Esophagus (tissue), 2 donors: ENCODE data around the gene RBM19. TPM values are rescaled to one million over a fixed set of nuclear protein-coding genes. Genes with fewer than 3 reads are reported as not detected.

Source experiments
- H3K27ac ChIP-seq, 2 donors: one replicate each; pipeline ENCODE4 v1.5.1; 2013; ENCODE audit warnings: low read depth in 2 of 2, mild to moderate bottlenecking in 2 of 2, inconsistent platforms in 1 of 2, low read length in 1 of 2, moderate library complexity in 1 of 2
- H3K27me3 ChIP-seq, 2 donors: one replicate each; pipeline ENCODE4 v1.6.1; 2013; ENCODE audit warnings: low read length in 2 of 2, control low read depth in 1 of 2, mild to moderate bottlenecking in 1 of 2; ENCODE audit not compliant: insufficient read depth in 2 of 2, control insufficient read depth in 1 of 2
- H3K36me3 ChIP-seq, 2 donors: one replicate each; pipeline ENCODE4 v1.6.1; 2013; ENCODE audit warnings: low read length in 1 of 2; ENCODE audit not compliant: control insufficient read depth in 2 of 2, insufficient read depth in 2 of 2
- H3K4me1 ChIP-seq, 2 donors: one replicate each; pipeline ENCODE4 v1.6.1; 2013; ENCODE audit warnings: low read length in 1 of 2; ENCODE audit not compliant: control insufficient read depth in 2 of 2, insufficient read depth in 2 of 2
- H3K4me3 ChIP-seq, 2 donors: one replicate each; pipeline ENCODE4 v1.5.1; 2013; ENCODE audit warnings: low read length in 2 of 2, mild to moderate bottlenecking in 2 of 2, low read depth in 1 of 2, moderate library complexity in 1 of 2
- H3K9me3 ChIP-seq, 2 donors: one replicate each; pipeline ENCODE4 v1.6.1; 2013; ENCODE audit warnings: mild to moderate bottlenecking in 2 of 2, low read depth in 1 of 2, low read length in 1 of 2, moderate library complexity in 1 of 2; ENCODE audit not compliant: control insufficient read depth in 2 of 2, insufficient read depth in 1 of 2
- WGBS, 2 donors: extraction: QIAGEN DNeasy Blood & Tissue Kit; methylation state at CpG; one replicate each; pipeline ENCODE4 v1.1.7; 2013; 5-methylcytosine and 5-hydroxymethylcytosine counted together
- polyA plus RNA-seq, 2 donors: library from polyadenylated mRNA; stranded (reverse); fragments of 200-250 nt; gene quantifications; one replicate each; pipeline ENCODE4 v1.2.3, GENCODE V29; 2013
- donor health status: healthy with polysubstance abuse.
- donor health status: Bipolar disorder and iron deficiency.

The RBM19 gene
- polyA plus RNA-seq, 2 donors = 10.2 to 18.5 TPM

DNA sequence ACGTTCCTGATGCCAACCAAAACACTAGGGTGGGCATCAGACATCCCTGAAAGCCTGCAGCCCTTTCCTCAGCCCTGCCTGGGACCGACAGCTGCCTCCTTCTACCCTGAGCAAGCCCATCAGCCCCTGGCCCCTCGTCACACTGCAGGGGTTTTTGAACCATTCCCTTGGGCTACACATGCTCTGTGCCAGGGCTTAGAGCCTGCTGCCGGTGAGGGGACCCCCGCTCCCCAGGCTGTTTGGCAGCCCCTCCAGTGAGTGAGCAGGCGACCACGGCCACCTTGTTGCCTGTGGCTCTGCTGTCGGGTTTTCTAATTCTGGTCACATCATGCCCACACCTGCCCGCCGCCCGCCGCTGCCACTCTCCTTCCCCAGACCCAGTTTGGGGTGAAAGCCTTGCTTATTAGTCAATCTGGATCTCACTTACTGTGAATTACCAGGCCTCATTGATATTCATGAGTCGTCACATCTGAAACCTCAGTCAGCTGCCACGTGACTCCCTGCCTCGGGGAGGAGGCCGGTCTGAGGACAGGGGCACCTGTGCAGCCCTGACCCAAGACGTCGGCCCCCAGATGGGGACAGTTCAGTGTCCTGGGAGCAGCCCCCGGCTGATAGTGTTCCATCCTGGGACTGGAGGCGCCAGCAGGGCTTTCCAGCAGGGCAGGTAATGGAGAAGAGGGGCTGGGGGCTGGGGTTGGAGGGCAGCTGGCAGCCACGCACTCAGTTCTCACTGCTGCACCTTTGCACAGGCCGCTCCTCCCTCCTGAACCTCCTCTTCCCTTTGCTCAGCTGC lies 163.0 kb downstream of the RBM19 start:
- Histone ChIP-seq H3K4me1 (no peaks in the 10 kb centered on the region), H3K4me3 (no peak overlapping the region), H3K36me3 (no peaks in the 10 kb centered on the region), H3K27me3 (no peaks in the 10 kb centered on the region), H3K27ac (no peak overlapping the region), H3K9me3 (no peaks in the 10 kb centered on the region)
- 70 to 74% methylated on average over 22 of the region's 22 CpGs for WGBS, 2 donors

GRCh38 chr12:113802000-113802749 lies 163.9 kb downstream of the RBM19 start:
- no peaks in the 10 kb centered on the region for H3K9me3 ChIP-seq
- no peaks in the 10 kb centered on the region for H3K4me1 ChIP-seq
- 69 to 78% methylated on average over 17 of the region's 17 CpGs for WGBS, 2 donors
- no peaks in the 10 kb centered on the region for H3K36me3 ChIP-seq
- H3K4me3 ChIP-seq = no peak overlapping the region
- H3K27ac ChIP-seq = no peak overlapping the region
- no peaks in the 10 kb centered on the region for H3K27me3 ChIP-seq

GRCh38 chr12:113800201-113800600 lies 165.9 kb downstream of the RBM19 start:
- H3K9me3 ChIP-seq = no peaks in the 10 kb centered on the region
- H3K27ac ChIP-seq = no peak overlapping the region
- no peaks in the 10 kb centered on the region for H3K36me3 ChIP-seq
- WGBS, 2 donors = 94 to 95% methylated on average over 12 of the region's 12 CpGs
- no peaks in the 10 kb centered on the region for H3K27me3 ChIP-seq
- no peaks in the 10 kb centered on the region for H3K4me1 ChIP-seq
- no peak overlapping the region for H3K4me3 ChIP-seq

- Histone ChIP-seq H3K4me3 (no peak overlapping the region), H3K27ac (no peak overlapping the region), H3K9me3 (no peaks in the 10 kb centered on the region), H3K4me1 (no peaks in the 10 kb centered on the region), H3K27me3 (no peaks in the 10 kb centered on the region), H3K36me3 (no peaks in the 10 kb centered on the region)
- WGBS, 2 donors = 82 to 83% methylated on average over 14 of the region's 14 CpGs
Observed at GRCh38 chr12:113798552-113798951, 167.6 kb downstream of the RBM19 start.

GRCh38 chr12:113797535-113797868 lies 168.6 kb downstream of the RBM19 start:
- no peak overlapping the region for H3K27ac ChIP-seq
- H3K4me1 ChIP-seq = no peaks in the 10 kb centered on the region
- no peaks in the 10 kb centered on the region for H3K27me3 ChIP-seq
- H3K36me3 ChIP-seq = no peaks in the 10 kb centered on the region
- H3K9me3 ChIP-seq = no peaks in the 10 kb centered on the region
- H3K4me3 ChIP-seq = no peak overlapping the region

DNA sequence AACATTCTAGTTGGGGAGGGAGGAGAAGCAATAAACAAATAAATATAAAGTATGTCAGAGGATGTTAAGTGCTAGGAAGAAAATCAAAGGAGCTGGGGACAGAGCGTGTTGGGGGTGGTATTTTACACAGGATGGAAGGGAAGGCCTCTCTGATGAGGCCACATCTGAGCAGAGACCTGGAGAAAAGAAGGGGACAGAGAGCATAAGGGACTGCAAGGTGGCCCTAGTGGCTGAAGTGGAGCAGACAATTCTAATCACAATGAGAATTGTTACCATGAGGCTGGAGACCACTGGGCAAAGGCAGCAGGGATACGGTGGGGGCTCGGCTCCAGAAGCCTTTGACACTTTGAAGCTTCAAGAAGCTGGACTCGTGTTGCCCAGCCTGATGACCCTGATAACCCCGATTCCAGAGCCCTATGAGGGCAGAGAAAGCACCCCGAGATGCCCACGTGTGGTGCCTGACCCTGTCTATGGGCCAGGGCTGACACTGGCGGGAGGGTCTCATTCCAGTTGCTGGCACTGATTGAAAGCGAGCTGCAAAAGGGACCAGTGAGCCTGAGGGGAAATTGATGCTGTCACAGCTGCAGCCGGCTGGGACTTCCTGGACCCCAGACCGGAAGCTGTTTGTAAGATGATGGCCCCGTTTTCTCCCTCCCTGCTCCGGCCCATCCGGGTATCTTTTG lies 169.1 kb downstream of the RBM19 start:
- Histone ChIP-seq H3K4me3 (no peak overlapping the region), H3K27me3 (no peaks in the 10 kb centered on the region), H3K27ac (no peak overlapping the region), H3K36me3 (no peaks in the 10 kb centered on the region), H3K9me3 (no peaks in the 10 kb centered on the region), H3K4me1 (no peaks in the 10 kb centered on the region)
- 63 to 72% methylated on average over 14 of the region's 14 CpGs for WGBS, 2 donors

DNA sequence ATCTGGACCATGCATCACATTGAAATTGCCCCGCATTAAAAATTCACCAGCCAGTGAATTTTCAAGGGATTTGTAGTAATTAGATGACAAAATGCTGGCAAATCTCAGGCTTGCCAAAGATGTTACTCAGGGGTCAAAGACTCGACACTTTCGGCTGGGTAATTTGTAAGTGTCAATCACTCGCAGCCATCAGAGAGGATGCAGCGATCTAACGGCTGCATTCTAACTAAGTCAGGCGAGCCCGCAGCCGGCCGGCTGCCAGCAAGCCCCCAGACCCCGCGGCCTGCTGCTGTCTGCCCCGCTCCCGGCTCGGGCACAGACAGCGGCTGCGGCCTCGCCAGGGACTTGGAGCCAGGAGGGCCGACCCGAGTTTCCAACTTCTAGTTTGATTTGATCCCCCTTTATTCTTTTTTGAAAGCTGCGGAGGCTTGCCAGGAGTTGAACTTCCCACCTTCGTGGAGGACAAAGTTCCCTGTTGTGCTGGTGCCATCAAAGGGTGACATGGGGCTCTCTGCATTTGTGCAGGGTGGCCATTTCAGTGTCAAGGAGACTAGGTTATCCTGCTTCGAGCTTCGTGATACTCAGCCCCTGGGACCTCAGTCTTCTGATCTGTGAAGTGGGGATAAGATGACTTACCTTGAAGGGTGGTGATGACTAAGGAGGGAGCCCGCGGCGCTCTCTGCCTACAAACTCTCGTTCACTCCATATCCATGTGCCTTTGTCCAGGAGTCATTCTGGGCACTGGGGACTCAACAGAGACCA lies 169.9 kb downstream of the RBM19 start:
- H3K4me1 ChIP-seq = no peaks in the 10 kb centered on the region
- 60 to 61% methylated on average over 28 of the region's 28 CpGs for WGBS, 2 donors
- no peaks in the 10 kb centered on the region for H3K36me3 ChIP-seq
- no peaks in the 10 kb centered on the region for H3K27me3 ChIP-seq
- no peak overlapping the region for H3K4me3 ChIP-seq
- no peaks in the 10 kb centered on the region for H3K9me3 ChIP-seq
- H3K27ac ChIP-seq = no peak overlapping the region

DNA sequence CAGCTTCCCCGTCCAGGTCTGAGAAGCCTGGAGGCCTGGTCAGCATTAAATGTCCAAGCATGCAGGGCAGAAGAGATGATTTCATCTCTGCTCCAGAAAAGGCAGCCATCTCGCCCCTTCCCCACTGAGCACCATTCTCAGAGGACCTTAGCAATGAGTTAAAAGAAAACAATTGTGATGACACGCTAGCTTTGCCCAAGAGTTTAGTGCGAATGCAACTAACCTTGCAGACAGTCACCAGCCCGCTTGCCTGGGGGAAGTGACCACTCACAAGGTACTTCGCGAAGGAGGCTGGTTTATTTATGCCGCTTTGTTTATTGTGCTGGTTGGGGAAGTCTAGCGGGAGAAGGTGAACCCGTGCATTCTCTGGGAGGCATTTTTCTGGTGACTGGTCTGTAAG lies 170.7 kb downstream of the RBM19 start:
- H3K27ac ChIP-seq = no peak overlapping the region
- H3K27me3 ChIP-seq = no peaks in the 10 kb centered on the region
- 67 to 69% methylated on average over 10 of the region's 10 CpGs for WGBS, 2 donors

GRCh38 chr12:113794774-113795173 lies 171.4 kb downstream of the RBM19 start:
- Histone ChIP-seq H3K4me1 (no peaks in the 10 kb centered on the region), H3K36me3 (no peaks in the 10 kb centered on the region), H3K9me3 (no peaks in the 10 kb centered on the region), H3K27me3 (no peaks in the 10 kb centered on the region), H3K27ac (no peak overlapping the region), H3K4me3 (no peak overlapping the region)
- WGBS, 2 donors = 46 to 52% methylated on average over 17 of the region's 17 CpGs

More for the DNA sequence above, 170.7 kb downstream of the RBM19 start:
- no peaks in the 10 kb centered on the region for H3K36me3 ChIP-seq
- H3K9me3 ChIP-seq = no peaks in the 10 kb centered on the region
- H3K4me1 ChIP-seq = no peaks in the 10 kb centered on the region
- H3K4me3 ChIP-seq = no peak overlapping the region
